ENCODE data around the gene L1CAM. TPM values are rescaled to one million over a fixed set of nuclear protein-coding genes. Genes with fewer than 3 reads are reported as not detected.

Gene L1CAM
- total RNA-seq, 2 donors from 2014 or later: 2.3 to 2.4 TPM

GRCh38 chrX:153816831-153817690, 68.9 kb downstream of the L1CAM start:
- no peaks in the 10 kb centered on the region for H3K36me3 Mint-ChIP-seq (ENCODE audit: low read depth)
- H3K27me3 Mint-ChIP-seq: no peaks in the 10 kb centered on the region
- no peaks in the 10 kb centered on the region for H3K9me3 Mint-ChIP-seq
- peaks cover 11% of the 10 kb centered on the region for H3K4me1 Mint-ChIP-seq
- peak; percentile 60 for ATAC-seq (replicated peaks)
- peak overlapping the region; percentile 15 for H3K27ac Mint-ChIP-seq
- peak overlapping the region; percentile 60 for H3K4me3 Mint-ChIP-seq

GRCh38 chrX:153814591-153815315, 71.2 kb downstream of the L1CAM start:
- H3K4me3 Mint-ChIP-seq: no peak overlapping the region
- H3K27me3 Mint-ChIP-seq: no peaks in the 10 kb centered on the region
- H3K4me1 Mint-ChIP-seq: peaks cover 11% of the 10 kb centered on the region
- no peaks in the 10 kb centered on the region for H3K36me3 Mint-ChIP-seq (ENCODE audit: low read depth)
- no peaks in the 10 kb centered on the region for H3K9me3 Mint-ChIP-seq
- ATAC-seq (replicated peaks): no peak
- no peak overlapping the region for H3K27ac Mint-ChIP-seq

DNA sequence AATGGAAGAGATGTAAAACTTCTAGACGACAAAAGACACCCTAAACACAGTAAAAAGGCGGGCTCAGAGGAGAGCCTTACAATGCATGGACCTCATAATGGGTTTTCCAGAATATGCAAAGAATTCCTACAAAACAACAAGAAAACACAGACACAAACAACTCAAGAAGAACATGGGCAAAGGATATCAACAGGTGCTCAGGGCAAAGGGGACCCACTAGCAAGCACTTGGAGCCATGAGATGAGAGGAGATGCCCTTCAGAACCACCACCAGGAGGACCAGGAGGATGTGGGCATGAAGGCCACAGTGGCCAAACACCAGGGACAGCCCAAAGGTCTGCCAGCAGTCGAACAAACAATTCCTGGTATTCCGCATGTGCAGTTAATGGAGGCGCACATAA, 72.8 kb downstream of the L1CAM start:
- no peaks in the 10 kb centered on the region for H3K36me3 Mint-ChIP-seq (ENCODE audit: low read depth)
- no peak for ATAC-seq (replicated peaks)
- H3K4me1 Mint-ChIP-seq: peaks cover 11% of the 10 kb centered on the region
- H3K4me3 Mint-ChIP-seq: no peak overlapping the region
- no peaks in the 10 kb centered on the region for H3K27me3 Mint-ChIP-seq
- H3K27ac Mint-ChIP-seq: no peak overlapping the region
- H3K9me3 Mint-ChIP-seq: no peaks in the 10 kb centered on the region

DNA sequence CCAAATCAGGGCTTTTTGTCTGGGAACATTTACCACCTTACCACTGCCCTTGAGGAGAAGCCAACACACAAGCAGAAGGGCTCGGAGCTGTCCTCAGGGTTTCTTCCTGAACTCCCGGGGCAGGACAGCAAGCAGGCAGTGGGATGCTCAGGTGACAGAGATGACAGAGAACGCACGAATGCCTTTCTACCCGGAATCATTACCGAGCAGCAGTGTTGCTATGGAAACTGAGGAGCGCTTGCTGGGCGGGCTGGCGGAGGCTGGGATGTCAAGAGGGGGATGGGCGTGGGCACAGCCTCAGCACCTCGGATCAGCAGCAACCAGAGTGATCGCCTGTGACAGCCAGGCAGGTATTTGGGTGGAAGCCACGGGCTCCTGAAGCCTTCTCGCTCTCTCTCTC, 73.8 kb downstream of the L1CAM start:
- Mint-ChIP-seq H3K27ac (no peak overlapping the region), H3K27me3 (no peaks in the 10 kb centered on the region), H3K36me3 (ENCODE audit: low read depth) (no peaks in the 10 kb centered on the region), H3K9me3 (no peaks in the 10 kb centered on the region), H3K4me1 (peaks cover 7% of the 10 kb centered on the region), H3K4me3 (no peak overlapping the region)
- ATAC-seq (replicated peaks): no peak

Other genes with a start within 250 kb of the L1CAM start
- under 1 TPM in 1 of 2 donors, not detected in 1; 0.13 TPM for gene DUSP9, start 239.0 kb downstream of the L1CAM start, total RNA-seq
- gene PNCK, start 212.4 kb downstream of the L1CAM start, total RNA-seq: 10 to 100 TPM in 1 of 2 donors, 1 to 10 TPM in 1; 1.6 to 16.7 TPM
- 10 to 100 TPM in 1 of 2 donors, 1 to 10 TPM in 1; 1.1 to 26.1 TPM for gene SLC6A8, start 198.2 kb downstream of the L1CAM start, total RNA-seq
- 100 to 1,000 TPM; 115 to 170 TPM for gene BCAP31, start 161.8 kb downstream of the L1CAM start, total RNA-seq
- 1 to 10 TPM; 6.7 to 9.4 TPM for gene ABCD1, start 161.3 kb downstream of the L1CAM start, total RNA-seq
- gene PLXNB3, start 121.9 kb downstream of the L1CAM start, total RNA-seq: 1 to 10 TPM in 1 of 2 donors, under 1 TPM in 1; 0.45 to 7.9 TPM
- gene SRPK3, start 105.1 kb downstream of the L1CAM start, total RNA-seq: not detected
- 10 to 100 TPM; 62.0 to 82.2 TPM for gene IDH3G, start 91.8 kb downstream of the L1CAM start, total RNA-seq
- gene SSR4, start 91.5 kb downstream of the L1CAM start, total RNA-seq: 100 to 1,000 TPM; 150 to 152 TPM
- gene PDZD4, start 55.6 kb downstream of the L1CAM start, total RNA-seq: 1 to 10 TPM; 1.3 to 8.0 TPM
- under 1 TPM in 1 of 2 donors, not detected in 1; 0.32 TPM for gene AVPR2, start 18.5 kb upstream of the L1CAM start, total RNA-seq
- 100 to 1,000 TPM; 105 to 147 TPM for gene ARHGAP4, start 40.1 kb upstream of the L1CAM start, total RNA-seq
- 100 to 1,000 TPM in 1 of 2 donors, 10 to 100 TPM in 1; 74.7 to 146 TPM for gene NAA10, start 48.9 kb upstream of the L1CAM start, total RNA-seq
- 1 to 10 TPM; 4.7 to 4.9 TPM for gene RENBP, start 58.5 kb upstream of the L1CAM start, total RNA-seq
- 100 to 1,000 TPM in 1 of 2 donors, 10 to 100 TPM in 1; 85.5 to 134 TPM for gene HCFC1, start 85.6 kb upstream of the L1CAM start, total RNA-seq
- 1 to 10 TPM; 7.1 to 7.8 TPM for gene TMEM187, start 86.6 kb upstream of the L1CAM start, total RNA-seq
- 100 to 1,000 TPM; 113 to 224 TPM for gene IRAK1, start 133.7 kb upstream of the L1CAM start, total RNA-seq
- gene MECP2, start 211.5 kb upstream of the L1CAM start, total RNA-seq: 10 to 100 TPM; 72.2 to 87.8 TPM

Measured in activated T-helper 17 cell treated with anti-CD3 and anti-CD28 coated beads, Interleukin-2, amount 50 U/mL, for 72 hours (primary cell).